Peyer's patch (tissue), 4 donors: ENCODE results near the gene UVRAG.

ENCODE experiments used
- CTCF ChIP-seq, 6 experiments: fragments of 450-650 bp in 4 of 6; fragments of 200-600 bp in 2 of 6; sonication (generic) in 1 of 6; IDR thresholded peaks; one replicate each; pipeline ENCODE4 v1.5.1; 2017 to 2019; ENCODE audit warnings: antibody characterized with exemption in 6 of 6, mild to moderate bottlenecking in 3 of 6, moderate library complexity in 1 of 6
- POLR2A ChIP-seq, 2 donors: fragments of 450-650 bp; IDR thresholded peaks; one replicate each; pipeline ENCODE4 v1.5.1; 2017; ENCODE audit warnings: antibody characterized with exemption in 2 of 2, mild to moderate bottlenecking in 2 of 2, moderate library complexity in 2 of 2

DNA sequence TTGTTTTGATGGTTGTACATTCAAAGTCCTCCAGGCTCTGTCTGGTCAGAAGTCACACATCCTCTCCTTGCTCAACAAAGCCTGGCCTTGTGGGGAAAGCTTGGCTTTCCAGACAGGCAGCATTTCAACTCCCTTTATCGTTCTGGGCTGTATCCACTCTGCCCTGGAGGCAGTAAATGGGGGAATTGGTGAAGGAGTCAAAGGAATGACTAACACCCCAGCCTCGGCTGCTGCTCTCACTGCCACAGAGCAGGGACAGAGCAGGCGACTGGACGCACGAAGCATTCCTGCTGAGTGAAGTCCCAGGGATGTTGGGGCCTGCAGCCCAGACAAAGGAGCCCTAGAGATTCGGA, 338.5 kb downstream of the UVRAG start:
- no peak for TF ChIP-seq CTCF (IDR thresholded peaks at IDR 0.05)
- no peak for TF ChIP-seq POLR2A (IDR thresholded peaks at IDR 0.05)
